Right forelimb (tissue), 1 donor: ENCODE measurements around the gene HEATR5B.
"Not testable (repeated sequence)": the region's sequence is repeated elsewhere in the genome, so short reads cannot be mapped to it uniquely, and the experiment has no call there.

Source experiments
- DNase-seq: peaks from one replicate; pipeline ENCODE4 v3.0.0-alpha.2; 2018

The HEATR5B gene

DNA sequence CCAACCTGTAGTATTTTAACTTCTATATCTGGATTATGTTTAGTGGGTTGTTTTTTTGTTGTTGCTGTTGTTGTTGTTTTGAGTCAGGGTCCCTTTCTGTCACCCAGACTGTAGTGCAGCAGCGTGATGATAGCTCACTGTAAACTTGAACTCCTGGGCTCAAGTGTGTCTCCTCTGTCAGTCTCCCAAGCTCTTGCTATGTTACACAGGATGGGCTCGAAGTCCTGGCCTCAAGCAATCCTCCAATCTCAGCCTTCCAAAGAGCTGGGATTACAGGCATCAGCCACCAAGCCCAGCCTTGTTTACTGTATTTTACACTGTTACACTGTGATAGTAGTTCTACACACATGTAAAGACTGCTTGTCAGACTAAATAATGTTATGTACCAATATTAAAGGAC is 108.1 kb downstream of the HEATR5B start:
- DNase-seq: no peak

DNA sequence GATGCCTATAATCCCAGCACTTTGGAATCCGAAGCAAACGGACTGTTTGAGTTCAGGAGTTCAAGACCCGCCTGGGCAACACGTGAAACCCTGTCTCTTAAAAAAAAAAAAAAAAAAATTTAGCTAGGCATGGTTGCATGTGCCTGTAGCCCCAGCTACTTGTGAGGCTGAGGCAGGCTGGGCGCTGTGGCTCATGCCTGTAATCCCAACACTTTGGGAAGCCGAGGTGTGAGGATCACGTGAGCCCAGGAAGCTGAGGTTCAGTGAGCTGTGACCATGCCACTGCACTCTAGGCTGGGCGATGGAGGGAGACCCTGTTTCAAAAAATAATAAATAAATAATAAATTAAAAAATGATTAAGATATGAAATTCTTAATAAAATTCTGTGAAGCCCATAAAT is 108.9 kb downstream of the HEATR5B start:
- DNase-seq: no peak

DNA sequence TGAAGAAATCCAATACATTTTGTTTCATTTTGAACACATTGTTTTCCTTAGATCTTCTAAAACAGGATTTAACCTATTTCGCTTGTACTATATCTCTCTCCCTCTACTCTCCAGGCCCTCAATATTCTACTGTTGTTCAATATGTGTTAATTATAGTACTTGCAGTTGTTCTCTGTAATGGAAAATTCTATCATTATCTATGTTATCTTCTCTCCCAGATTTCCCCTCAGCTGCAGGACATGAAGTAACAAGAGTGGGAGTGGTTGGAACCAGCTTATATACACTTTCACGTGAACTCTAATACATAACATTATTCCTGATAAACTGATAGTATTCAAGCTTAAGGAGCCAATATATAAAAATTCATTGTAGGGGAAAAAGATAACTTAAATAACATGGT is 110.9 kb downstream of the HEATR5B start:
- DNase-seq: no peak

DNA sequence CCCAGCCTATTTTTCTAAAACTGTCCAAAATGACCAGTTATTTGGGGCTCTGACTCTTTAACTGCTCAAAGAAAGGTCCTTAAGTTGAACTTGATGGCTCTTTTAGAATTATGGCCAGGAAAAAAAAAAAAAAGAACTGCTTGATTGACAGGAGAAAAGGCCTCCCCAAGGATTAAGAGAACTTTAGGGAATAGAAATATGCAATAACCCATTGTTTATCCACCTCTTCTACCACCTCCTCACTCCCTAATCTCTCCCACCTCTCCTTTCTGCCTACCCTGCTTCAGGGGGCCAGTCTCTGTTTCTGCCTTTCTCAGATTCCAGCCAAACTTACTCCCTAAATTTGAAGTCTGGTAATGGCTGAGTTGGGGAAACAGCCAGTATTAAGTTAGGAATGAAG is 112.2 kb downstream of the HEATR5B start:
- DNase-seq: no peak

DNA sequence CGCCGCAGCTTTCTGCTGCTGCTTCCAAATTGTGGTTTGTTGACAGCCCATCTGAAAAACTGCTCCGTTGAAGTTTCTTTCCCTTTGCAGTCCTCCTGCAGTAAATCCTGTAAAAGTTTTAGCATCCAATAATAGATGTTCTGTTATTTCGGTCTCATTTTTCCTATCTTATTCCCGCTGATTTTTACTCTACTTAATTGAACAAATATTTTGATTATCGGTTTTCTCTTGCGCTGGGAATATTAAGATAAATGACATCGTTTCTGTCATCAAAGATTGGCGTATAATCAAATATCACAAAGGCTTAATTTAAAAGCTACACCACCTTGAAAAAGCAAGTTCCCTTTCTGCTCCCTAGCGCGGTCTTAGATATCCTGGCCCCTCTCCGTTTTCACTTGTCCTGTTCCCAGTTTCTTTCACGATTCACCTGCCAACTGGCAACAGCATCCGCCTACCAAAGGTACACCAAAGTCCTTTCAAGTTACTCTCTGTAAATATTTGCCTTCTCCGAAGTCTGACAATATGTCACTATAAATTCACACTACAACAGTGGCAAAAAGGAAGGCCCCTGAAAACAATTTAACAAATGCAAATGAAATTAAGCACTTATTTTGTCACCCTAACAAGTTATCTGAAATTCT is 116.8 kb downstream of the HEATR5B start:
- no peak for DNase-seq

DNA sequence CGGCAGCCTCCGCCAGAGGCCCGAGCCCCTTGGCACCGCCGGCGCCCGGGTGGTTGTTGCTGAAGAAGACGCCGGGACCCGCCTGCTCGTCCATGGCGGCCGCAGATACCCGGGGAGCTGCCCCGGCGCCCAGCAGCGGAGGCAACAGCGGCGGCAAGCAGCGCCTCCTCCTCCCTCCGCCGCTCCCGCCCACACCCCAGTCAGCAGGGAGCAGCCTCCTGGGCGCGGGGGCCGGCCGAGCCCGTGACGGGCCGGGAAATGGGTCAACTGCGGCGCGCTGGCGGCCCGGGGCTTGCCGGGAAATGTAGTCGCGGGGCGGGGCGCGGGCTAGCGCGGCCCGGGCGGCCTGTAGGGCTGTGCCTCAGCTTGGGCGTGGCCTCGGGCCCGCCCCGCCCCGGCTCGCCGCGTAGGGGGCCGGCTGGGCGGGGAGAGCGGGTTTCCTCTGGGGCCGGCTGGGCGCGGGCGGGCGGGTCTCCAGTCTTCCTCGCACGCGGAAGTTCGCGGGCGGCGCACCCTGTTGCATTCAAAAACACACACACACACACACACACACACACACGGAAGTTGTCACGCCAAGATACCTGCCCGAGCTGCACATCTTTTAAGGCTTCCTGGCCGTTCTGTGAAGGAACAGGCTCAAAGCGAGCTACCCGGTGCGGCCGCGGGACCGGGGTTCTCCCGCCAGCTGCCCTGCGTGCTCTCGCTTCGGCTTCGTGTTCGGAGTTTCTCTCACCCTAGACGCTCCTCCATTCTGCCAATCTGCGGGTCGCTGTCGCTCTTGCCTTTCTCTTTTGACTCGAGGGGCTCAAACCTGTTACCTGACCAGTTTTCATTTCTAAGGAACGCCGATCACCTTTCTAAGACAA is 117.6 kb downstream of the HEATR5B start, which contains the start of gene STRN:
Gene STRN (minus strand): TSS at position 167 of the 866 bp plus-strand sequence. CDS start 73 bp downstream, at position 94.
- DNase-seq: peak; percentile 99

DNA sequence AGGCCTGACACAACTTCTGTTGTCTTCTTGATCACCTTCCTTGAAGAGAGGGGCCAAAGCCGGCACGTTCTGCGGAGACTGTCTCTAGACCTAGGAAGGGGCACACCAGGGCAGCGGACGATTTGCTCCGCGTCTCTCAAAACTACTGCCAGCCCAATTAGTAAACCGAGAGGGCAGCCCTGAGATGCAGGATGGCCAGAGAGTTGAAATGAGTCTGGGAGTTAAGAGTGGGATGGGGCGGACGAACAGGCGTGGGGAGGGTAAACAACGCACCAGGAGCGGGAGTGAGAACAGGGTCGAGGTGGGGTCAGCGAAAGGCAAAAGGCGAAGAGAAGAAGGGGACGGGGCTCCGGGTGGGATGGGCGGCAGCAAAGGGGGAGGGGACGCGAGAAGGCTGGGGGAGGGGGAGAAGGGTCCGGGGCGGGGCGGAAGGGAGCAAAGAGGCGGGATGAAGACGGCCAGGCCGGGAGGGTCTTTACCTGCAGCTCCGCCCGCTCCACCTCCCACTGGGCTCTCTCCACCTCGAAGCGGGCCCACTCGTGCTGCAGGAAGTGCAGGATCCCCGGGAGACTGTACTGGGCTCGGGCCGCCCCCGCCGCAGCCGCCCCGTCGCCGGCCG is 118.3 kb downstream of the HEATR5B start:
- DNase-seq: peak; percentile 76

DNA sequence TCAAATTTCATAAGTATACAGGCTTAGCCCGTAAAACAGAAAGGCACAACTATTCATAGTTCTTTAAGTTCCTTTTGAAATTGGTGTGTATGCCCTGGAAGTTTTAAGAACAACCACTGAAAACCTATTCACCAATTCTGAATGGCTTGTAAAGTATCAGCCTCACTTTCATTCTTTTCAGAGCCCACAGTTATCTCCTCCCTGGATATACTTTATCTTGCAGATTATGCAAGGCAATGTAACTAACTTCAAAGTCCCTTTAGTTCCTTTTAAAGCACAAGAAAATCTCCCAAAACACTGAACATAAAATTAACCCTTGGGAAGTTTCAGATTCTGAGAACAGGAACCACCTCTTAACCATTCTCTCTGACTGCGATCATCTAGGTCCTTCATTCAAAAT is 119.0 kb downstream of the HEATR5B start:
- no peak for DNase-seq

DNA sequence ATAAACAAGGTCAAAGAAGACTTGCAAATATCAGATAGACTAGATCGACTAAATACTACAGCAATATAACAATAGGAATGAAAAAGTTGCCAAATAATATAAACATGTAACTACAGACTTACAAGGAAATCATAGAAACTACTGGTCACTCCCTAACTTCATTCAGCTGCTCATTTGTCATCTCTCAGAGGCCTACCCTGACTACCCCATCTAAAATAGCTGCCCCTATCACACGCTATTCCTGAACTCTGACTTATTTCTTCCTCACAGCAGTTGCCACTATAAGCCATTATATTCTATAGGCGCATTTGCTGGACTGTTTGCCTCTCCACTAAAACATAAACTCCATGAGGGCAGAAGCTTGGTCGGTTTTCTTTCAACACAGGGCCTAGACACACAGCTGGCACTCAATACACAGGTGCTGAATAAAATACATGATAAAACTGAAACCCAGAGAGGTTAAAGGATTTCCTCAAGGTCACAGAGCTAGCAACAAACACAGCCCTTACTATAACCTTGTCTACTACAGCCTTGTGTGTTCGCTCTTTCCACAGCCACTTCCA is 119.6 kb downstream of the HEATR5B start:
- no peak for DNase-seq

DNA sequence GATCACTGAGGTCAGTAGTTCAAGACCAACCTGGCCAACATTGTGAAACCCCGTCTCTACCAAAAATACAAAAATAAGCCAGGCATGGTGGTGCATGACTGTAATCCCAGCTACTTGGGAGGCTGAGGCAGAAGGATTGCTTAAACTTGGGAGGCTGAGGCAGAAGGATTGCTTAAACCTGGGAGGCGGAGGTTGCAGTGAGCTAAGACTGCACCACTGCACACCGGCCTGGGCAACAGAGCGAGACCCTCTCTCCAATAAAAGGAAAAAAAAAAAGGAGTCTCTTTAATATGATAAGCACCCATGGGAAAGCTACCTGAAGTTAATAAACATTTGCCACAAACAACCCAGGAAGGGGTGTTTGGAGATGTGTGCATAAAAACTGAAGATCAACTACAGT is 120.4 kb downstream of the HEATR5B start:
- DNase-seq: no peak

DNA sequence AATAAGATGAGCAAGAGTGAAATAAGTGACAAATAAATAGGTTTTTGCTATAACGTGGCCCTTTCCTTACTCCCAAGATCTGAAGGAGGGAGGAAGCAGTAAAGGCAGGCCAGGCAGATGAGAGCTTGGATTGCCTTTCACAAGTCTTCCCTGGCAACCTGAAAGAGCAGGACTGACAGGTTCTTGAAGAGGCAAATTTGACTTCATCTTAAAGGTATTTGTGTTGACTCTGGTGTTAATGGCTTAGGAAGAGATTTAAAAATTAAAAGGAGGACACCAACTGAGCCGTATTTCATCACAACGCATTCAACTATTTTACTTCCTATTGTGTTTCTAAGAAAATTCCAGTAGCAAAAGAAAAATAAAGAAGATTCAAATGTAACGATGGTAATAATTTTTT is 121.1 kb downstream of the HEATR5B start:
- DNase-seq: no peak

DNA sequence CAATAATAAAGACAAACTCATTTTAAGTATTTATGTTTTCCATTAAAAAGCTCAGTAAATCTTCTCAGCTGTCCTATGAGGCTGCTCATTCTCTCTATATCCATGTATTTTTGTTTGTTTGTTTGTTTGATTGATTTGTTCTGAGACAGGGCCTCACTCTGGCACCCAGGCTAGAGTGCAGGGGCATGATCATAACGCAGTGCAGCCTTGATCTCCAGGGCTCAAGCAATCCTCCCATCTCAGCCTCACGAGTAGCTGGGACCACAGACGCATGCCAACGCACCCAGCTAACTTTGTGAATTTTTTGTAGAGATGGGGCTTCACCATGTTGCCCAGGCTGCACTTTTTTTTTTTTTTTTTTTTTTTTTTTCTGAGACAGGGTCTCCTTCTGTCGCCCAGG is 123.4 kb downstream of the HEATR5B start:
- no peak for DNase-seq

DNA sequence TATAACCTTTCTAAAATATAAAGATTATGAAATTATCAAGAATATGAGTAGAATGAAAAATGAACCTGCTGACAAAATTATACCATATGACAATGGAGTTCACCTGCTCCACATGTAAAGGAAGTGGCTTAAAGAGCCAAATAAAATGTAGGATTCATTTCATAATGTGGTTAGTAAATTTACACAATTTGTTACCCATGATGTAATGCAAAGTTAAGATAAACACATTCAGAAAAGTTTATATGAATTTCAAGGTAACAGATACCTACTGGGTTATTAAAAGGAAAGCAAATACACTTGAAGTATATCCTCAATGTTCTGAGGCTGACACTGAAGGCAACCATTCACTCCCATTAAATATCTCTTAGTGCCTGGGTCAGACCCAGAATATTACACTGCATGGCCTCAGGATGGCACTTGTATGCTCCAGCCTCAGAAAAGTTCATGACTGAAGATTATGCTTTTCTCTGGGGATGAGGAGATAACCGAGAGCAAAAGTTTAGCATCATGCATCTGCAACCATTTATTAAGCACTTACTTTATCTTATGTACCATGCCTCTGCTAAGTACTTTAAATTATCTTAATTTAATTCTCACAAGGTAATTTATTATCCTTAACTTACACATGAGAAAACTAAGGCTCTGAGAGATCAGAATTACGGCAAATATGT is 124.0 kb downstream of the HEATR5B start:
- no peak for DNase-seq

DNA sequence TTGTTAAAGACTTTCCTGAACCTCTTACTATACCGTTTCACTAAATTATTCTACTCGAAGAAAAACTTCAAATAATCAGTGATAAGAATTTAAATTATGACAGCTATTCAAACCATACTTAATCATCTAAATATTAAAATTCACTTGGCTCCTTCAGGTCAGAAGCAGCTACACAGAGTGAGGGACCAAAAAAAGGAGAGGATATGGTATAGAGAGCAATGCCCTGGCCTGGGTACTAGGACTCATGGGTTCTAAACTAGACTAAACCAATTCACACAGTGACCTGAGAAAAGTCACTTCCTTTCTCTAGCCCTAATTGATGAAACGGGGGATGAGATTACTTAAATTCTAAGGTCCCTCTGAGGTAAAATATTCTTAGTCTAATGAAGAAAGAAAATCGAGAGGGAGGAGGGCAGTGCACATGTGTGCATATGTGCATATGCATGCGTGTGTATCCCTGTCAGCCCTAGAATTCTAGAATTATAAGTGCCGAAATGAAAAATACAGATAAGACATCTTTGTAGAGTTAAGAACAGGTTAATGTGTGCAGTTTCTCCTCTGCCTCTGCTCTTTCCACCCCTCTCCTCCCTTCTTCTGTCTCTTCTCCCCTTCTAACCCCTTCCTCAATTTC is 129.1 kb downstream of the HEATR5B start:
- no peak for DNase-seq

DNA sequence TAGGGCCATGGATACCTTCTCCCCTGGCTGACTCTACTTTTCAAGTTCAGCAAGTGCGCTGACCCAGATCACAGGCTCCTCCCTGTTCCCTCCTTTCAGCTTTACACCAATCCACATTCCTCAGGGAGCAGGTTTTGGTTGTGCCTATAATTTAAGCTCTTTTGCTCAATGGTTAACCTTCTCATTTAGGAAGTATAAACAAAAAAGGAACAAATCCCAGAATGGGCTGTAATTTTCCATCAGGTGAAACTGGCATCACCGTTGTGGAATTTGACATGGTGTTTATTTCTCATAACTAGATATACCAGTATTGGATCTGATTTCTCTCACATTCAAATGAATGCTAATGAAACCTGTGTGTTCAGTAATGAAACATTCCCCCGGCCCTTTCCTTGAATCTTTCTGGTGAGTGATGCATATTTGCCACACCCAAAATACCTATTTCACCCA is 131.4 kb downstream of the HEATR5B start:
- no peak for DNase-seq

DNA sequence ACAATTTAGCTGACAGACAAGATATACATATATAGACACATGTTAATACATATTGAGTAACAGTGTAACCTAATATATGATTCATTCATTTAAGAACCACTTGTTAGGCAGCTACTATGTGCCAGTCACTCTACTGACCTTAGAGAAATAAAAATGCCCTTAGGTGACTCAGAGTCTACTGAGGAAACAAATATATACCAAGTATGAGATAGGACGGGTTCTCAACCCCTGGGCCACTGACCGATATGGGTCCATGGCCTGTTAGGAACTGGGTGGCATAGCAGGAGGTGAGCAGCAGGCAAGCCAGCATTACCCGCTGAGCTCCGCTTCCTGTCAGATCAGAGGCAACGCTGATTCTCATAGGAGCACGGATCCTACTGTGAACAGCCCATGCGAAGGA is 132.6 kb downstream of the HEATR5B start:
- DNase-seq: no peak

DNA sequence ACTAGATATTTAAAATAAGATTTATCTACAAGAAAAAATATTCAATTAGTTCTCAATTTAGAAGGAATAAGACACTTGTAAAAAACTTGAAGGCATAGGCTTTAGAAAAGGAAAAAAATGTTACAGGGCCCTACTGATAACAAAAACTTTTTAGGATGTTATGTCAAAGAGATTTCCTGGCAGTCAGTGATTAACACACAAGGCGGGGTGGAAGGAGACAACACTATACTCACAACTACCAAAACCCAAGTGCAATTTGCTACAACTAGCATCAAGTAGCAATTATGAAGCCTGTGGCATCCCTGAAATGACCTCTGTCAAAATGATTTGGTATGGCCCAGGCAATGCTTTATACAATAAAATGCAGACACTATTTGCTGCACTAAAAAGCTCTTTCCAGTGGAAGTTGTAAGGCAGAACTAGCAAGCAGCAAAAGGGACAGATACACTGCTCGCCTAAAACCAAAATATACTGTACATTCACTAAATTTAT is 133.1 kb downstream of the HEATR5B start:
- no peak for DNase-seq

DNA sequence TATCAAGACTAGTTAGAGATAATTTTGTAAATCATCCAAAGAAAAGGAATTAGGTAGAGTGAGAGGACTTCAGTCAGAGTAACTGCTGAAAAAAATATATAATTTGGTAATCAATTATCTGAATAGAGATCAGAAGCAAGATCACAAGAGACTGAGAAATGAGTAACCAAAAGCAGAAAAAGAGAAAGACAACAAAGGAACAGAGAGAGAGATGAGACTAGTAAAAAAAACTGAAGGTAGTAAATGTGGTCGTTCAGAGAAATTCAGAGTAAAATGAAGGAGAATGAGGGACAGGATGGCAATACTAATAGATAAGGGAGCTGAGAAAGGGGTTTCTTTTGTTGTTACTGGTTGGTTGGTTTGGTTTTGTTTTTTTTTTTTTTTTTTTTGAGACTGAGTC is 134.3 kb downstream of the HEATR5B start:
- no peak for DNase-seq

DNA sequence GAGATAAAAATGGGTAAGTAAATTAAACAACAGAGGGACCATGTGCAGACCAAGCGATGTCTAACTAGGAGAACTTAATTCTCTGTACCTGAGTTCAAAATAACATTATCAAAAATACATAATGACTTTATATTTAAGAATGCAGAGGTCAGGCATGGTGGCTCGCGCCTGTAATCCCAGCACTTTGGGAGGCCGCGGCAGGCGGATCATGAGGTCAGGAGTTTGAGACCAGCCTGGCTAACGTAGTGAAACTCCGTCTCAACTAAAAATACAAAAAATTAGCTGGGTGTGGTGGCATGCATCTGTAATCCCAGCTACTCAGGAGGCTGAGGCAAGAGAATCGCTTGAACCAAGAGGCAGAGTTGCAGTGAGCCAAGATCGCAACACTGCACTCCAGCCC is 138.9 kb downstream of the HEATR5B start:
- DNase-seq: not testable (repeated sequence)

DNA sequence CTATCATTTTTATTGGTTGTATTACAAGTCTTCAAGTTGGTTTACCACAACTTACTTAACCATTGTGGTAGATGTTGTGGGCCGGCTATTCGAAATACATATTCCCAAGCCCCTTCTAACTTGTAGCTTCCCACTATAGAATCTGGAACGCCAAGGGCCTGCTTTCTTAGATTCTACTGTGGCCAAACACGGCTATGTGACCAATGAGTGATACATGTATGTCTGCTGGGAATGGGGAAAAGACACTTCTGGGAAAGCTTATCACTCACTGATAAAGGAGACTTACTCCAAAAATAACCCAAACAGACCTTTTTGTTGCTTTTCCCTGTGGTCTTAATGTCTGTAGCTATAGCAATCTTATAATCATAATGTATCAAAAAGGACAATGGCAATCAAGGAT is 142.3 kb downstream of the HEATR5B start:
- no peak for DNase-seq

DNA sequence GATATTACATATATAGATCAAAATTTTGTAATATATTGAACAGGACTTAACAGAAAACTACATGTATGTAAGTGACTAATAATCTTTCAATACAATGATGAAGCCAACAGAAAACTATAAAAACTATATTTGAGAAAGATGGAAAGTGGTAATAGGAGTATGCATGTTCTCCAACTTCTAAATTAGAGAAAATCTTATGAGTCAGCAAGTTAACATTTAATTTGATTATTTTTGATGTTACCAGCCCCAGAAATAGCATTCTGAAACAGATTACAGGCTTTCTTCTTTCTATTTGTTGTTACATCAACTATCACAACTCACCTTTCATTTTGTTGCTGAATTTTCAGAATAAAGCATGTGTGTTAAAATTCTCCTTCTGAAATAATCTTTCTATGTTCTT is 147.6 kb downstream of the HEATR5B start:
- DNase-seq: not testable (repeated sequence)

DNA sequence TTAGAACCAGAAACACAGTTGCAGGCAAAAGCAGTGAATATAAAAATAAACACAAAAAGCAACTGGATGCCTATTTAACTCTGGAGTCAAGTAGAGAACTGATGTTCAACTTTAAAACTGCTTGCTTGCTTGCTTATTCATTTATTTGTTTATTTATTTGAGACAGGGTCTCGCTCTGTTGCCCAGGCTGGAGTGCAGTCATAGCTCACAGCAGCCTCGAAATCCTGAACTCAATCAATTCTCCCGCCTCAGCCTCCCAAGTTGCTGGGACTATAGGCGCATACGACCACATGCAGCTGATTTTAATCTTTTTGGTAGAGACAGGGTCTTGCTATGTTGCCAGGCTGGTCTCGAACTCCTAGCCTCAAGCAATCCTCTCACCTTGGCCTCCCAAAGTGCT is 152.5 kb downstream of the HEATR5B start:
- DNase-seq: not testable (repeated sequence)
